G401.6 (cell line): ENCODE measurements around the gene ADAM10.

Experiments used
- FAIRE-seq: peaks from 2 replicates; lab custom pipeline; 2012; peaks lifted over from hg19 to GRCh38; lab: Jason Lieb, UNC

Gene ADAM10

GRCh38 chr15:58551084-58551763 is 198.3 kb downstream of the ADAM10 start:
- FAIRE-seq: no peak

- no peak for FAIRE-seq
These were observed 199.8 kb downstream of the ADAM10 start for GRCh38 chr15:58549785-58550074.

- no peak for FAIRE-seq
These were observed 200.3 kb downstream of the ADAM10 start for GRCh38 chr15:58549013-58549784.

DNA sequence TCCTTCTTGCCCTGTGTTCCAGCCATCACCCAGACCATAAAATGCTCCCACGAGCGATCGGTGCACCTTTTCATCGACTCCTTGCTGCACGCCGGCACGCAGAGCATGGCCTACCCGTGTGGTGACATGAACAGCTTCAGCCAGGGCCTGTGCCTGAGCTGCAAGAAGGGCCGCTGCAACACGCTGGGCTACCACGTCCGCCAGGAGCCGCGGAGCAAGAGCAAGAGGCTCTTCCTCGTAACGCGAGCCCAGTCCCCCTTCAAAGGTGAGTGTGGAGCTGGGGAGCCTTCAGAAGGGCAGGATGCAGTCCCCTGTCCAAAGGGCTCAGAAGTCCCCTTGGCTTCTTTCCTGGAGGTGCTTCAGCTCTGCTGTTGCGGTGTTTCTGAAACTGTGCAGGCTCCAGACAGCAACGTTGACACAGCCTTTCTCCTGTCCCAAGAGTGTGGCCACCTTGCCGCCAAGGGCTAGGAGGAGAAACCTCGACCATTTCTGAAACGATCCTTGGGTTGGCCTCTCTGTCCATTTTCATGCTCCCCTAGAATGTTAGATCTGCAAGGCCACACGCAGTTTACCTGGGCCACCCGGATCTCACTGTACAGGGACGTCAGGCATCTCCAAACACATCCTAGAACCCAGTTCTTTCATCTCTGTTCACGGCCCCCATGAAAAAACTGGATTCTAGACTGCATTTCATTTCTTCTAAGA is 201.0 kb downstream of the ADAM10 start:
- no peak for FAIRE-seq

- no peak for FAIRE-seq
These were observed 201.7 kb downstream of the ADAM10 start for GRCh38 chr15:58547628-58548307.

- FAIRE-seq: no peak
These were observed 202.6 kb downstream of the ADAM10 start for GRCh38 chr15:58546635-58547627.

DNA sequence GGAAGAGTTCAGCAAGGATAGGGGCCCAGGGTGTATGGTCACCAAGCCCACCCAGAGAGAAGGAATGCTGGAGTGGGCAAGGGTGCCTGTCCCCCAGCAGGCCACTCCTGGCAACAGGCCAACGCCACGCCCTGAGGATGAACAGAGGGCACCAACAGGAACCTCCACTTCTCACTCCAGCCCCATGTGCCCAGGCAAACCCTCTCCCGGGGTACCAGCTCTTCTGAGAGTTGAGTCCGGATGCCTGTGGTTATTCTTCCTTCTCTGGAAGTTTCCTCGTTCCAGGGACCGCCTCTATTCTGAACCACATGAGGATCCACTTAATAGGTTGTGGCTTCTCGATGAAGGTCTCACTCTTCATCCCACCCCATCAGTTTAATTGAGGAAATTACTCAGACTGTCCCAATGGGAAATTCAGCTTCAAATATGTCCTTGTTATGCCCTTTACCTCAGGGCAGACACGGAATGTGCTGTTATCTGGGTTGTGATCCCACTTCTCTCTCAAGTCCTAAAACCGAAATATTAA is 203.4 kb downstream of the ADAM10 start:
- no peak for FAIRE-seq

DNA sequence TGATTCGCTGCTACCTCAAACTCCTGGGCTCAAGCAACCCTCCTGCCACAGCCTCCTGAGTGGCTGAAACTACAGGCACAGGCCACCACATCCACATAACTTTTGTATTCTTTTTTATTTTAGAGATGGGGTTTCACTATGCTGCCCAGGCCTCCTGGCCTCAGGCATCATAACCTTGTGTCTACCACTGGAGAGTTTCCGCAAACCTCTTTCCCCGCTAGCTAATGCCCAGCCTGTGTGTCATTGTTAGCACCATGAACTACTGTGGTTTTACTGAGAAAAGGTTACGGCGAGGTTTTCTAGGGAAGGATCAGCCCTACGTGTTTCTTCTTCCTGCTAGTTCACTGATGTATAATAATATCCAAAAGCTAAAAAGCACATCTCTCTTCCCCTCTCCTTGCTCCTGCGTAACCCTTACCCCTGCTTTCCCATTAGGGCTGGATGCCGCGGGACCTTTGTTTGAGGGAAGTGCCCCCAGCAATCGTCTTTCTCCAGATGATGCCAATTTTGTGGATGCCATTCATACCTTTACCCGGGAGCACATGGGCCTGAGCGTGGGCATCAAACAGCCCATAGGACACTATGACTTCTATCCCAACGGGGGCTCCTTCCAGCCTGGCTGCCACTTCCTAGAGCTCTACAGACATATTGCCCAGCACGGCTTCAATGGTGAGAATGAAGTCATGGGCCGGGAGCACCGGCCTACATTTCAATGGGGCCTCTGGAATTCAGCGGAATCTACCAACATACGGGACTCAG is 204.0 kb downstream of the ADAM10 start:
- no peak for FAIRE-seq

DNA sequence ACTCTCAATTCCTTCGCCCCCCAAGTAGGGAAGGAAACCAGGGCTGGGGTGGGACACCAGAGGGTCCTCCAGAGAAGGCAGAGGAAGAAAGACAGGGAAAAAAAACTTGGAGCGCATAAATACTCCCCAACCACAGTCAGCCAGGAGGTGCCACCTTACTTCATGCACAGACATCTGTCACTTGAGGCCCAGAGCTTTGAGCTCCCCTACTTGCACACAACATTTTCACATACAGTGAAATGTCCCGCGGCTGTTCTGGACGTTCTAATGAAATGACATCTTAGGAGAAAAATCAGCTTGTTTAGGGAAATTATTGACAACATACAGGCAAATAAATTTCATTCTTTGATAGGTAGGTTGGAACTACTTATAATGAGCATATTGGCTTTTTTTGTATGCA is 204.8 kb downstream of the ADAM10 start:
- FAIRE-seq: no peak

DNA sequence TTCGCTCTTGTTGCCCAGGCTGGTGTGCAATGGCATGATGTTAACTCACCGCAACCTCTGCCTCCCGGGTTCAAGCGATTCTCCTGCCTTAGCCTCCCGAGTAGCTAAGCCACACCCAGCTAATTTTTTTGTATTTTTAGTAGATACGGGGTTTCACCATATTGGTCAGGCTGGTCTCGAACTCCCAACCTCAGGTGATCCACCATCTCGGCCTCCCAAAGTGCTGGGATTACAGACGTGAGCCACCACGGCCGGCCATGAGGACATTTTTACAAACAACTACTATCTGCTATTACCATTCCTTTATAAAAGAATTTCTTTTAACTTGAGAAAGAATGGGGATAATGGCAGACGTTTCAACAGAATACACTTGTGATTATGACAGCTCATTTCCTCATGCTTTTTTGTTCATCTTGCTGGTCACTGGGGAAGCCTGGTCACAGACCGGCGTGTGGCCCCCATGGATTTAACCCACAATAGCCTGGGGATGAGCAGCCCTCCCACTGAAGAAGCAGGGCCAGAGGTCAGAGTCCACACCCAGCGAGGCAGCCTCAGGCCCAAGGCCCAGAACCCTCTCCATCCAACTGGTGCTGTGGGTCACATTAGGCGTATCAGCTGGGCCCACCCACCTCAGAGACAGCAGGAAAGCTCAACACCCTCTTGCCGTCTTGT is 205.7 kb downstream of the ADAM10 start:
- no peak for FAIRE-seq

- FAIRE-seq: no peak
These were observed 208.0 kb downstream of the ADAM10 start for GRCh38 chr15:58541410-58542087.

GRCh38 chr15:58539548-58539947 is 210.0 kb downstream of the ADAM10 start:
- no peak for FAIRE-seq

GRCh38 chr15:58538901-58539300 is 210.6 kb downstream of the ADAM10 start:
- no peak for FAIRE-seq
